HepG2 (cell line): ENCODE measurements around the gene KPNA3. TPM values are rescaled to one million over a fixed set of nuclear protein-coding genes. Genes with fewer than 3 reads are reported as not detected.

Source experiments
- AGO2 ChIP-seq: fragments of 200-400 bp; formaldehyde crosslinking; optimal IDR thresholded peaks from 2 replicates; pipeline ENCODE3; 2017; ENCODE audit warnings: mild to moderate bottlenecking, low read depth, low read length, moderate library complexity
- ATF7 ChIP-seq, 2 experiments: fragments of 450-650 bp in 1 of 2; sonication (generic) in 1 of 2; formaldehyde crosslinking in 1 of 2; IDR thresholded peaks; 2 replicates each; pipeline versions ENCODE4 v1.4.0 to v1.6.1; 2016 to 2020; ENCODE audit warnings: antibody characterized with exemption in 1 of 2, mild to moderate bottlenecking in 1 of 2, missing genetic modification reagents in 1 of 2
- CREM ChIP-seq, 2 experiments: sonication (generic) in 1 of 2; formaldehyde crosslinking in 1 of 2; IDR thresholded peaks; 2 replicates each; pipeline versions ENCODE4 v1.4.0 to v1.6.1; 2016 to 2020; ENCODE audit warnings: antibody characterized with exemption in 1 of 2, mild to moderate bottlenecking in 1 of 2, missing genetic modification reagents in 1 of 2
- DR1 ChIP-seq: sonication (generic); formaldehyde crosslinking; IDR thresholded peaks from 2 replicates; pipeline ENCODE4 v1.8.0; 2021; ENCODE audit warnings: mild to moderate bottlenecking, missing genetic modification reagents, inconsistent platforms
- HNF4G ChIP-seq, 2 experiments: sonication (generic) in 1 of 2; formaldehyde crosslinking in 1 of 2; IDR thresholded peaks; 2 replicates each; pipeline versions ENCODE4 v1.4.0 to v1.6.1; 2011 to 2020; ENCODE audit warnings: borderline replicate concordance in 2 of 2, low read depth in 2 of 2, mild to moderate bottlenecking in 2 of 2, low read length in 1 of 2, missing genetic modification reagents in 1 of 2, moderate library complexity in 1 of 2
- HOXA3 ChIP-seq: sonication (generic); formaldehyde crosslinking; IDR thresholded peaks from 2 replicates; pipeline ENCODE4 v1.5.0; 2020; ENCODE audit warnings: missing genetic modification reagents
- MAFG ChIP-seq: sonication (generic); formaldehyde crosslinking; IDR thresholded peaks from 2 replicates; pipeline ENCODE4 v1.5.1; 2020; ENCODE audit warnings: mild to moderate bottlenecking, missing genetic modification reagents
- MIER3 ChIP-seq: IDR thresholded peaks from 2 replicates; pipeline ENCODE4 v1.6.1; 2016; ENCODE audit warnings: missing compliant biosample characterization, borderline replicate concordance
- MTA3 ChIP-seq: sonication (generic); formaldehyde crosslinking; IDR thresholded peaks from 2 replicates; pipeline ENCODE4 v1.4.0; 2020; ENCODE audit warnings: missing genetic modification reagents
- NFIC ChIP-seq: IDR thresholded peaks from 2 replicates; pipeline ENCODE4 v1.6.1; 2012; ENCODE audit warnings: mild to moderate bottlenecking, low read length, inconsistent platforms
- RBAK ChIP-seq: sonication (generic); formaldehyde crosslinking; IDR thresholded peaks from 2 replicates; pipeline ENCODE4 v1.5.1; 2020; ENCODE audit warnings: mild to moderate bottlenecking, missing genetic modification reagents
- SAFB2 ChIP-seq: sonication (generic); formaldehyde crosslinking; IDR thresholded peaks from 2 replicates; pipeline ENCODE4 v1.5.1; 2020; ENCODE audit warnings: missing genetic modification reagents, low read depth, mild to moderate bottlenecking, borderline replicate concordance
- SAP130 ChIP-seq: IDR thresholded peaks from 2 replicates; pipeline ENCODE4 v1.6.1; 2016; ENCODE audit warnings: low read depth
- SOX6 ChIP-seq, 2 experiments: fragments of 450-650 bp in 1 of 2; sonication (generic) in 1 of 2; formaldehyde crosslinking in 1 of 2; IDR thresholded peaks; 2 replicates each; pipeline versions ENCODE4 v1.4.0 to v1.6.1; 2017 to 2020; ENCODE audit warnings: antibody characterized with exemption in 1 of 2, mild to moderate bottlenecking in 1 of 2, missing genetic modification reagents in 1 of 2
- SP5 ChIP-seq: IDR thresholded peaks from 2 replicates; pipeline ENCODE4 v1.6.1; 2016; ENCODE audit warnings: low read depth, borderline replicate concordance
- SRSF9 ChIP-seq: fragments of 200-400 bp; formaldehyde crosslinking; IDR thresholded peaks from 2 replicates; pipeline ENCODE4 v1.6.1; 2018; ENCODE audit warnings: borderline replicate concordance, mild to moderate bottlenecking, low read depth, low read length; ENCODE audit not compliant: insufficient read depth, poor library complexity, severe bottlenecking
- TBX2 ChIP-seq: sonication (generic); formaldehyde crosslinking; IDR thresholded peaks from 2 replicates; pipeline ENCODE4 v1.5.0; 2020; ENCODE audit warnings: missing genetic modification reagents, mild to moderate bottlenecking, borderline replicate concordance
- TEAD2 ChIP-seq: sonication (generic); formaldehyde crosslinking; IDR thresholded peaks from 2 replicates; pipeline ENCODE4 v1.9.0; 2021; ENCODE audit warnings: missing genetic modification reagents
- ZBTB3 ChIP-seq: sonication (generic); formaldehyde crosslinking; IDR thresholded peaks from 2 replicates; pipeline ENCODE4 v1.4.0; 2020; ENCODE audit warnings: low read depth, mild to moderate bottlenecking, moderate library complexity, missing genetic modification reagents, borderline replicate concordance
- ZNF251 ChIP-seq: sonication (generic); formaldehyde crosslinking; IDR thresholded peaks from 2 replicates; pipeline ENCODE4 v1.9.0; 2021; ENCODE audit warnings: mild to moderate bottlenecking, missing genetic modification reagents
- ZNF282 ChIP-seq: fragments of 450-650 bp; IDR thresholded peaks from 2 replicates; pipeline ENCODE4 v1.6.1; 2018; ENCODE audit not compliant: partially characterized antibody
- ZNF33A ChIP-seq: sonication (generic); formaldehyde crosslinking; IDR thresholded peaks from 2 replicates; pipeline ENCODE4 v1.5.1; 2020; ENCODE audit warnings: missing genetic modification reagents, mild to moderate bottlenecking, moderate library complexity, borderline replicate concordance
- ZNF343 ChIP-seq: sonication (generic); formaldehyde crosslinking; IDR thresholded peaks from 2 replicates; pipeline ENCODE4 v1.4.0; 2020; ENCODE audit warnings: mild to moderate bottlenecking, missing genetic modification reagents
- ZNF383 ChIP-seq: sonication (generic); formaldehyde crosslinking; IDR thresholded peaks from 2 replicates; pipeline ENCODE4 v1.4.0; 2020; ENCODE audit warnings: missing genetic modification reagents, mild to moderate bottlenecking, borderline replicate concordance
- ZNF484 ChIP-seq: sonication (generic); formaldehyde crosslinking; IDR thresholded peaks from 2 replicates; pipeline ENCODE4 v1.5.1; 2020; ENCODE audit warnings: mild to moderate bottlenecking, low read depth, missing genetic modification reagents, borderline replicate concordance
- ZNF570 ChIP-seq: sonication (generic); formaldehyde crosslinking; IDR thresholded peaks from 2 replicates; pipeline ENCODE4 v1.4.0; 2020; ENCODE audit warnings: mild to moderate bottlenecking, missing genetic modification reagents, borderline replicate concordance
- ZNF724P ChIP-seq: sonication (generic); formaldehyde crosslinking; IDR thresholded peaks from 2 replicates; pipeline ENCODE4 v1.8.0; 2022; ENCODE audit warnings: missing genetic modification reagents, borderline replicate concordance
- ZNF800 ChIP-seq: sonication (generic); formaldehyde crosslinking; IDR thresholded peaks from 2 replicates; pipeline ENCODE4 v1.4.0; 2020; ENCODE audit warnings: missing genetic modification reagents
- ZNF841 ChIP-seq: sonication (generic); formaldehyde crosslinking; IDR thresholded peaks from 2 replicates; pipeline ENCODE4 v1.8.1; 2023; ENCODE audit warnings: missing genetic modification reagents, borderline replicate concordance
- polyA plus RNA-seq, 8 experiments: library from polyadenylated mRNA; depleted of rRNA in 3 of 8; stranded (reverse) in 7 of 8; unstranded in 1 of 8; fragments of >200 nt; fragmentation: Illumina TruSeq in 4 of 8; extraction: Trizol in 4 of 8; gene quantifications; 2 replicates each; pipeline versions ENCODE4 v1.2.1 to v1.2.3, GENCODE V29; 2011 to 2016; ENCODE audit warnings: low read depth in 4 of 8, missing spikeins in 1 of 8, mixed read lengths in 1 of 8; ENCODE audit not compliant: insufficient read depth in 1 of 8
- total RNA-seq, 5 experiments: library from RNA; depleted of rRNA; stranded (reverse); fragments of >200 nt; fragmentation: Illumina TruSeq; extraction: Trizol; gene quantifications; 2 replicates each; pipeline ENCODE4 v1.2.3, GENCODE V29; 2016; ENCODE audit warnings: low read depth in 1 of 5

Gene KPNA3
- total and polyA plus RNA-seq, 2 of the 13 experiments (the other 11 are each of a cell fraction or from before 2014, with no cell fraction given), result 13.0 to 28.9 TPM

GRCh38 chr13:49690133-49690994, 102.1 kb downstream of the KPNA3 start (continued):
- TF ChIP-seq SAFB2 (no peak), SRSF9 (no peak), ATF7 (IDR thresholded peaks at IDR 0.05) (no peak), ATF7 (CRISPR knock-in tag; IDR thresholded peaks at IDR 0.05) (no peak), RBAK (CRISPR knock-in tag) (no peak), ZNF383 (CRISPR knock-in tag) (no peak), HNF4G (IDR thresholded peaks at IDR 0.05; ENCODE audit: borderline replicate concordance, low read depth, low read length) (0 out of 2 replicates have a peak, but pooled peaks have one; percentile 6), HNF4G (CRISPR knock-in tag; IDR thresholded peaks at IDR 0.05; ENCODE audit: borderline replicate concordance, low read depth) (no peak), ZNF800 (CRISPR knock-in tag) (no peak), ZNF33A (CRISPR knock-in tag) (no peak), ZNF841 (CRISPR knock-in tag) (no peak), SP5 (CRISPR knock-in tag) (0 out of 2 replicates have a peak, but pooled peaks have one; percentile 49), NFIC (peak; percentile 56), ZNF484 (no peak), CREM (IDR thresholded peaks at IDR 0.05) (peak; percentile 48; the same call in 1 of the 2 replicates), CREM (CRISPR knock-in tag; IDR thresholded peaks at IDR 0.05) (no peak), SAP130 (CRISPR knock-in tag) (peak; percentile 57), ZNF251 (no peak), ZNF343 (no peak), HOXA3 (no peak), MTA3 (CRISPR knock-in tag) (no peak), TBX2 (CRISPR knock-in tag) (no peak), ZNF282 (no peak), MIER3 (CRISPR knock-in tag) (no peak), AGO2 (no peak), TEAD2 (CRISPR knock-in tag) (no peak), ZNF570 (CRISPR knock-in tag) (no peak), SOX6 (IDR thresholded peaks at IDR 0.05) (no peak), SOX6 (CRISPR knock-in tag; IDR thresholded peaks at IDR 0.05) (peak; percentile 72; the same call in 1 of the 2 replicates), MAFG (CRISPR knock-in tag) (no peak), ZNF724P (CRISPR knock-in tag) (no peak), ZBTB3 (CRISPR knock-in tag) (no peak), DR1 (CRISPR knock-in tag) (no peak)
